Stromal cell of bone marrow (primary cell): ENCODE measurements around the gene PRSS1.
"Not testable (repeated sequence)": the region's sequence is repeated elsewhere in the genome, so short reads cannot be mapped to it uniquely, and the experiment has no call there.

ENCODE experiments used
- DNase-seq: peaks from one replicate; pipeline ENCODE4 v3.0.0-alpha.2; 2012; ENCODE audit warnings: low read depth

Gene PRSS1

DNA sequence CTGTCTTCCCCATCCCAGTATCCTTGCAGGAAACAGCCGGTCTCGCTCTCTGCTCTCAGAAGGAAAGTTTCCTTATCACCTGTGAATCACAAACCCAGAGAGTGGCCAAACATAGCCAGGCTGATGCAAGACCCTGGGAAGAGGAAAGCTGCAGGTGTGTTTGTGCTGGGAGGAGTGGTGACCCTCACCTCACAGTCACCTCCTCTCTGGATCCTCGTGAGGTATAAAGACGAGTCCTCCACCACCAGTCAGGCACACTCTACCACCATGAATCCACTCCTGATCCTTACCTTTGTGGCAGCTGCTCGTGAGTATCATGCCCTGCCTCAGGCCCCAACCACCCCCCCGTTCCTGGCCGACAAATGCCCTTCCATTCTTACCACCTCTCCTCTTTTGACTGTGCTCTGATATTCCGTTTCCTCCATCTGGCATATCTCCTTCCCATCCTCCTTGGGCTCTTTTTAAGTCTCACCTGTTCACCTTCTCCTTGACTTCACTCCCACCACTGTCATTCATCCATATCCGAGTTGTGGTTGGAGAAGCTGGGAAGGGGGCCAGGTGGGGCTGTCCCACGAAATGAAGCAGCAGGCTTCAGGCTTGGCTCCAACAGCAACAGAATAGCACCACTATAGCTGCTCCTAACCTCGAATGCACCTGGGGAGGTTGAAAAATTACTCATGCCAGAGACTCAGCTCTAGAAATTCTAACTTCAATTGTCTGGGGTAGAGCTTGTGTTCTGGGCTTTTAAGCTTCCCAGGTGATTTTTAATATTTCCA, at the start of gene PRSS1:
PRSS1 (plus strand) TSS at position 255 of the 776 bp plus-strand sequence; CDS start at position 268, 13 bp downstream.
- DNase-seq = no peak

DNA sequence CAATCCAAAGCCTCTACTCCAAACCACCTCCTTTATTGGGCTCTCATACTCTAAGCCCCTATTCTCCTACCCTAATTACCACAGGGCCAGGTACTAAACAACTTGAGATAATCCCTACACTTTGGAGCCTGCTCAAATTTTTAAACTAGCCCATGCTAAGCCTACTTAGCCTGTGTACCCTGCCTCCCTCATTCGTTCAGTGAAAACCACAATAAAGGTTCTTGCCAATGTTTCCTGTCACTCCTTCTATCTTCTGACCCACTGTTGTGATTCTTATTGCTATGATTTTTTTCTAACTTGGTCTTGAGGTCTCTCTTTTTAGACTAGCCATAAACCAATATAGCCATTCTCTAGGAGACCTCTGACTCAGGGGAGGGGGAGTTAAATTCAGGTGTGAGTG, 48.3 kb upstream of the PRSS1 start:
- DNase-seq = not testable (repeated sequence)

DNA sequence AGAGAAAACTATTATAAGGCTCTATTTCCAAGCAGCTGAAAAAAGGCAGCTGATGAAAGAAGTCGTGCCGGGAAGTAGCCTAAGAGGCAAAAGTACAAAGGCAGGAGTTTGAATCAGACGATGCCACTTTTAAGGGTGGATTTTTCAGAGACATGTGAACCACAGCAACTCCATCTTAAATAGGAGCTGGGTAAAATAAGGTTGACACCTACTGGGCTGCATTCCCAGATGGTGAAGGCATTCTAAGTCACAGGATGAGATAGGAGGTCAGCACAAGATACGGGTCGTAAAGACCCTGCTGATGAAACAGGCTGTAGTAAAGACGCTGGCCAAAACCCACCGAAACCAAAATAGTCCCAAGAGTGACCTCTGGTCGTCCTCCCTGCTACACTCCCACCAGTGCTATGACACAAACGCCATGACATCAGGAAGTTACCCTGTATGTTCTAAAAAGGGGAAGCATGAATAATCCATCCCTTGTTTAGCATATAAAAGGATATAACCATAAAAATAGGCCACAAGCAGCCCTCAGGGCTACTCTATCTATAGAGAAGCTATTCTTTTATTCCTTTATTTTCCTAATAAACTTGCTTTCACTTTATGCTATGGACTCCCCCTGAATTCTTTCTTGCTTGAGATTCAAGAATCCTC, 45.5 kb upstream of the PRSS1 start:
- DNase-seq = no peak

DNA sequence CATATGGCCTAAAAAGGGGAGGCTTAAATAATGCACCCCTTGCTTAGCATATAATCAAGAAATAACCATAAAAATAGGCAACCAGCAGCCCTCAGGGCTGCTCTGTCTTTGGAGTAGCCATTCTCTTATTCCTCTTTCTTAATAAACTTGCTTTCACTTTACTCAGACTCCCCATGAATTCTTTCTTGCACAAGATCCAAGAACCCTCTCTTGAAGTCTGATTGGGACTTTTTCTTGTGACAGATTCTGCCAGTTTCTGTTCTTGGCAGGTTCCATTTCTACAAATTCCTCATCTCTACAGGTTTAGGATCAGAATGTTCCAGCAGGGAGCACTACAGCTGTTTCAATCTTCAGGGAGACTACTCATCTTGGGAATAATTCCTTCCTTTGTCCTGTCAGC, 40.5 kb upstream of the PRSS1 start:
- DNase-seq = not testable (repeated sequence)

DNA sequence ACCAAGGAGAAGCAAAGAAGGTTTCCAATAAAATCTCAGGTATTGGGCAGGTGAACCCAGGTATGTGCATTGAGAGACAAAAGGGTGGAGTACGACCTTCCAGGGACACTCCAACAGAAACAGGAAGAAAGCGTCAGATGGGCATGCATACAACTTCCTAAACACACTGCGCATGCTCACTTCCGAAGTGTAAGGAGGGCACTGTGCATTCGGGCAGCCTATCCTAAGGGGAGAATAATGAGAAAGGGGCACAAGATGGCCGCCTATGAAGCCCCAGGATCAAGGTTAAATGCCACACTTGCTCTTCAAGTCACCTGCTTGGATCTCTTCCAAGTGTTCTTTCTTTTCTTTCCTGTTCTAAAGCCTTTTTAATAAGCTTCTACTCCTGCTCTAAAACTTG, 39.4 kb upstream of the PRSS1 start:
- no peak for DNase-seq

DNA sequence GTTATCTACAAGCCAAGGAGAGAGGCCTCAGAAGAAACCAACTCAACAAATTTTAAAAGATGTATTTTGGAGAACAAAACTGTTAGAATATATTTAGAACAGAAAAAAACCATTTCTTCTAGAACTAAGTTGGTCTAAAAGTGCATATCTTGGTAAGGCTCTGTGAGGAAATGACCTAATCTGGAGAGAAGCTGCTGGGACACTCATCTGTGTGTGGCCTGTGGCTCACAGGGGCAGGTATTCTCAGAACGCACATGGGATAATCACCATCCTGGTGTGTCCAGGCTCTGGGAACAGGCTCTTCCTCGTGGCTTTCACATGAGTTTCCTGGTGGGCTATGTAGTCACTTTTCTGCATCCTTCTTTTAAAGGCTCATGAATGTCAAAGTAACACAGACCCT, 38.1 kb upstream of the PRSS1 start:
- no peak for DNase-seq

DNA sequence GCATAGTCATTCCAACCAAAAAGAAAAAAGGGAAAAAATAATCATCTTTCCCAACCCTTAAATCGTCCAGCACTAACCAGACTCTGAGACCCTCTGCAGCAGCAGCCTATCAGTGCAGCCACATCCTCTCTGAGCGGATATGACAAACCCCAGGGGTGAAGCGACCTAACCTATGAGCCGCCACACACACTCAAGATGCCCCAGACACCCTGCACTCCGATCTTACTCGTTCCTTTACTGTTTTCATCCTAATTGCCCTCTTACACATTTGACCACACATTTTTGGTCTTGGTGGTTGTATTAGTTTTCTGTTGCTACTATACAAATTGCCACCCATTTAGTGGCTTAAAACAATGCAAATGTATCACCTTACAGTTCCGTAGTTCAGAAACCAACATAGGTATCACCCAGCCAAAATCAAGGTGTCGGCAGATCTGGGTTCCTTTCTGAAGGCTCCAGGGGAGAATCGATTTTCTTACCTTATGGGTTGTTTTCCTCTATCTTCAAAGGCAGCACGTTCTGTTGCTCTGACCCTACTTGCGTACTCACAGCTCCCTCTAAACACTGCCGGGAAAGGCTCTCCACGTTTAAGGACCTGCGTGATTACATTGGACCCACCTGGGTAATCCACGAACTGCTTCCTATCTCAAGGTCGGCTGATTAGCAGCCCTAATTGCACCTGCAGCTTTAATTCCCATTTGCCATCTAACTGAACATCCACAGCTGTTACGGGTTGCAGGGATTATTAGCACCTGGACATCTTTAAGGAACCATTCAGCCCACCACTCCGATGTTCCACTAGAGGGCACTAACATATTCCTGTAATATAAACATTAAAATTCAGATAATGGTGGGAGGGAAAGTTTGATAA, 37.3 kb upstream of the PRSS1 start:
- peak; percentile 4 for DNase-seq

DNA sequence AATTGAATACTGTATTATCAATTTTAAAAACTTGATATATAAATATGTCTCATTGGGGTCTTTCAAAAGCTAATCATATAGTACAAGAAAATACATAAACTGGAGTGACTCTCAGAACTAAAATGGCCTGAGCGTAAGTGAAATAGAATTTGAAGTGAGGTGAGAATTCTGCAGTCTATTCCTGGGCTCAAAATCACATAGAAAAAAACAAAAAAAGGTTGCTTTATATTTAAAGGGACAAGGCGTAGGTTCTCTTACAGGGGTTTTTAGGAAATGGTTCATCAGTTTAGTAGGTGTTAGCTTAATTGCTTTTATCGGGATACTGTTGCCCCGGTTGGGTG, 36.7 kb upstream of the PRSS1 start:
- DNase-seq = no peak

DNA sequence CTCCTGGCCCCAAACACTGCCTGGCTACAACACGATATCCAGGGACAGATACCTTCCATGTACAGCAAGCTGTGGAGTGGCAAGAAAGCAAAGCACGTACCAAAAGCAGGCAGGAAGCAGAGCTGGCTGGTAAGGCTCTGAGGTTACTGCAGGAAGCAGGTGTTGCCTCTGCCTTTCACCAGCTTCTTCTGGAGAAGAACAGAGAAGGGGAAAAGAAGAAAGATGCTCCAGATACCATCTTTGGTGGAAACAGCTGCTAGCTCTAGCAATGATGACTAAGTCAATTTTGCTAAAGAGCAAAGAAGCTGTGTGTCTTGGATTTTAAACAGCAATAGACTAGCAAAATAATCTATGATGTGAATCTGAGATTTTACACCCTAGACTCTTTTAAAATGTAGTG, 34.9 kb upstream of the PRSS1 start:
- DNase-seq = no peak

DNA sequence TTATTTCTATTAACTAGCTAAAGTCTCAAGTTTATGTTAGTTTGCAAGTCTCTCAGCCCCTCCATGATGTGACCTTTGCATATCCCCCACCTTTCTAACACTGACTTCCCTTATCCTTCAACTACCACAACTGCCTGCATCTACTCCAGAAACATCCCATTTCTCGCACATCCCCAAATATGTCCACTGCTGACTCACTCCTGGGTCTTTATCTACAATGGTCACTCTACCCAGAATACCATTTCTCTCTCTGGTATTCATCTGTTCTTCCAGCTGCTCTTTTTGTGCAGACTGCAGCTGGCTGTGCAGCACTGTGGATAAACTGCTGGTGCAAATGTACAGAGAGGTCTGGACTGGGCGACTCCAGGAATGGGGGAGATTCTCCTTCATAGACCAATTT, 32.7 kb upstream of the PRSS1 start:
- DNase-seq = no peak

DNA sequence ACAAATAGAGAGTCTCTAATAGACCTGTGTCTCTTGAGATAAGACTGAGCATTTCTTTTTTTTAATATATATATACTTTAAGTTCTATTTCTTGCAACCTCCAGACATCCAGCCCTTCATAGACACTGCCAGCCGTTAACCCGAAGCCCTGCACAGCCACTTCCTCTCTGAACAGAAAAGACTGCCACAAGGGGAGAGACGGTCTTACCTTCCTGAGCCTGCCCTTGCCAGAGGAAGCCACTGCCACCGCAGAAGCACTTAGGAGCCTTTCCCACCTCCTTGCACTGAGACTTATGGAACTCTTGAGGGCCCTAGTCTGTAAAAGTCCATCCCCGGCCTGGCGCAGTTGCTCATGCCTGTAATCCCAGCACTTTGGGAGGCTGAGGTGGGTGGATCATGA, 31.8 kb upstream of the PRSS1 start:
- no peak for DNase-seq

DNA sequence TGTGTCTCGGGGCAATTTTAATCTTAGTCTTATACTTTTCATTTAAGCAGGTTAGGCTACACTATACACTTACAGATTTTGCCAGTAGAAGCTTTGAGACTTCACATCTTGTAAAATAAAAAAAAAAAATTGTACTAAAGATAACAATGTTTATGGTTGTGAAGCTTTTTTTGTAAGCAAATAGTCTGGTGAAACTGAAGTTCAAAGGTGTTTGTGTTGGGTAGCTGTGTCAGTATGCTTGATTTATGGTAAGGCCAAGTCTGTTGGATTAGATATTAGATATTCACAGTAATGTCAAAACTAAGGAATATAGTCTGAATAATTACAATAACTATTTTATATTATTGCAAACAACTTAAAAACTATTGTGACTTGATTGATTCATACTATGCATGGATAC, 31.0 kb upstream of the PRSS1 start:
- no peak for DNase-seq

DNA sequence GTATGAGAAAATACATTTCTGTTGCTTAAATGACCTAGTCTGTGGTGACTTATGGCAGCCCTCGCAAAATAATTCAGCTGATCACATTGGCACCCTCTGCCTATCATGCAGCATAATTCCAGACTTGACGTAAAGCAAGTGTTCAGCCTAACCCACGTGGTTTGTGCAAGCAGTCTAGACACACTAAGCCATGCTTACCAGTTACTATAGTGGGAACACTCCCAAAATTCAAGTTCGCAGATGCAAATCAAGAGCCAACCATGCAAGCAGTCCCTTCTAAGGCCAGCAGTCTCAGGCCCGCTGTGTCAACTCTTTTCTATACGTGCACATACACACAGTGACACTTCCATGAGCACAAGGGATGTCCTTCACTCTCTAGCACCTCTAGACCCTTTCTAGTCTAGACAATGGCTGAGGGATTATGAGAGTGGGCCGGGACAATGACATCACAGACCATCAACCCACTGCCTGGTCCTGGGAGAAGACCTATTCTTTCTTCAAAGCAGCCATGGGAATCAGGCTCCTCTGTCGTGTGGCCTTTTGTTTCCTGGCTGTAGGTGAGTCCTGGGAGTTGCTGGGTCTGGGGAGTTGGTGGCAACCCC, 29.0 kb upstream of the PRSS1 start:
- no peak for DNase-seq

DNA sequence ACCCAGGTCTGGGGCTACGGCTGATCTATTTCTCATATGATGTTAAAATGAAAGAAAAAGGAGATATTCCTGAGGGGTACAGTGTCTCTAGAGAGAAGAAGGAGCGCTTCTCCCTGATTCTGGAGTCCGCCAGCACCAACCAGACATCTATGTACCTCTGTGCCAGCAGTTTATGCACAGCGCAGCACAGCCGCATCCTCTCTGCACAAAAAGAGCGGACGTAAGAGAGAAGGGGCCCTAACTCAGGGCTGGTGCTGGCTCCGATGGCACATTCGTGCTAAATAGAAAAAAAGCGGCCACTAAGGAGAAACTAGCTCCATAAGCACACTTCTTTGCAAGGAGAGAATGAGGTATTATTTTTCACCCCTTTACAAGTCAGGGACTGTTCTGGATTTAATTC, 28.3 kb upstream of the PRSS1 start:
- DNase-seq = no peak

DNA sequence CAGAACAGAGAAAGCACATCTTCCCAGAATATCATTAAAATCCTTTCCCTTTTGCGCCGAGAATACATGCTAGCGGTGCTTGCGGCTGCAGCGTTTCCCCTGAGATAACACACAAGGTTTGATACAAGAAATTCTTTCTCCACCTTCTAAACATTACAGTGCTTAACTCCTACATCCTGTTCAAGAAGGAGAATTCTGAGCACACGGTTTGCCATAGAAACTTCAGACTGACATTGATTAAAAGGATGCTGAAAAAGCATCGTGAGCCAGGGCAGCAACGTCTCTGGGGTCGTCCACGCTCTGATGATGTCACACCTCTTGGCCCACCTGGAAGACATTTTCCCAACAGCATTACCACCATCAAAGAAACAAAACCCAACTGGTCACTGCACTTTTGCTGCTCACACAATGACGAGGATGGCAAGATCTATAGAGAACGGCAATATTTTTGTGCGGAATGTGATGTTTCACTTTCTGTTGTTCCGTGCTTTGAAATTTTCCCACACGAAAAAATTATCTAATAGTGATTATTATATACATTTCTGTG, 27.0 kb upstream of the PRSS1 start:
- no peak for DNase-seq

DNA sequence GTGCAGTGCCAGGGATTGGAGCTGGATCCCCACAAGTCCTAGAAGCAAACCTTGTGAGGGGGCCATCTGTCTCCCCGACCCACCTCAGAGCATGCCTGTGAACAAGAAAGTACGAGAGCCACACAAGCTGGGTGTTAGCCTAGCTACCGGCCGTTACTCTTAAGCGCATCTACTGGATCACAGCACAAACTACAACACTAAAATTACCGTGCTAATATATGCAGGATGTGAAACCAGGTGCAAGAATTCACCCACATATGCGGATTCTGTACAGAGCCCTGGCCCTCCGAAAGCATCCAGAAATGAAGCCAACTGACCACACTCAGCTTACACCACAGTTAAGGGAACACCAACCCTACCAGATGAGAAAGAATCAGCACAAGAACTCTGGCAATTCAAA, 16.0 kb upstream of the PRSS1 start:
- no peak for DNase-seq

DNA sequence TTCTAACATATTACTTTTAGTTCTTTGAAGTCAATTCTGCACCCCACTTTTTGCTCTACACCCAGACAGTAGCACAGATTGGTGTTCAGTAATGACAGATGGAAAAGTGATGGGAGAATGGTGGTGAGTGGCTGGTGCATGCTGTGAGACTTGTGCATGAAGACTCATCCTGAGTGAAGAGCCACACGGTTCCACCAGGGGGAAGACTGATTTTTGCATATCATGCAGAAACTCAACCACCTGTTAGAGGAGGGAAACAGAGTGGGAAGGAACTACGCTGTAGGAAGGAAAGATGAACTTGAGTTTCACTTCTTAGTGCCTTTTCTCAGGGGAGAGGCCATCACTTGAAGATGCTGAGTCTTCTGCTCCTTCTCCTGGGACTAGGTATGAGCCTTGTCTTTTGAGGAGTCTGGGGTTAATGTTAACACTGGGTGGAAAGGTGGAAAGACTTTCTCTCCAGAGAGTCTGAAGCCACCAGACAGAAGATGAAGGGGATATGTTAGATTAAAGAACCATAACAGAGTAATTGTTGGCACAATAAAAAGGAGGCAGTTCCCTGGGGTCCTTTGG, 9.3 kb upstream of the PRSS1 start:
- no peak for DNase-seq

DNA sequence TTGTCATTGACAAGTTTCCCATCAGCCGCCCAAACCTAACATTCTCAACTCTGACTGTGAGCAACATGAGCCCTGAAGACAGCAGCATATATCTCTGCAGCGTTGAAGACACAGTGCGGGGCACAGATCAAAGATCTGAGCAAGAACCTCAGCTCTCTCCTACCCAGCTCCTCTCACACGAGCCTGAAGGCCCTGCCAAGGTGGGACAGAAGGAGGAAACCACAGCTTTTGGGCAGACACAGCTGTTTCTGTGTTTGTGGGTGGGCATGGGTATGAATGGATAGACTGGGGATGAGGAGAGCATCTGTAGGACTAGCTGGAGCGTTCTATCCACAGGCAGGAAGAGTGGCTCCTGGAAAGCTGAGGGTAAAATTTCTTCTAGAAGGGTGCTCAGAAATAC, 8.5 kb upstream of the PRSS1 start:
- DNase-seq = no peak

DNA sequence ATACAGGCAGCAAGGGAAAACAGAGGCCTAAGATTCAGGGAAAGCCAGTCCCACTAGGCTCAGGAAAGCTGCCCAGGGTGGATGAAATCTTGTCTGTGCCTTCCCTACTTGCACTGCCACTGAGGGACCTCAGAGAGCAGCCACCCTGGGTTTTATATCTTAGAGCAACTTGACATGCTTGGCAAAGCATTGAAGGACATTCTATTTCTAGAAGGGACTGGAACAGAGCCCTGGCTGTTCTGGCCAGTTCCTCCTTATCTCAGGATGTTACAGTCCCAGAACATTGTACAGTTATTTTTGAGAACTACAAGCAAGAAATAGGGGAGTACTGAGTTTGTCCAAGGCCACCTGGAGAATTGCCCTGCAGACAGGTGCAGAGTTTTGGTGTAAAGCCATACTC, 7.3 kb upstream of the PRSS1 start:
- not testable (repeated sequence) for DNase-seq

DNA sequence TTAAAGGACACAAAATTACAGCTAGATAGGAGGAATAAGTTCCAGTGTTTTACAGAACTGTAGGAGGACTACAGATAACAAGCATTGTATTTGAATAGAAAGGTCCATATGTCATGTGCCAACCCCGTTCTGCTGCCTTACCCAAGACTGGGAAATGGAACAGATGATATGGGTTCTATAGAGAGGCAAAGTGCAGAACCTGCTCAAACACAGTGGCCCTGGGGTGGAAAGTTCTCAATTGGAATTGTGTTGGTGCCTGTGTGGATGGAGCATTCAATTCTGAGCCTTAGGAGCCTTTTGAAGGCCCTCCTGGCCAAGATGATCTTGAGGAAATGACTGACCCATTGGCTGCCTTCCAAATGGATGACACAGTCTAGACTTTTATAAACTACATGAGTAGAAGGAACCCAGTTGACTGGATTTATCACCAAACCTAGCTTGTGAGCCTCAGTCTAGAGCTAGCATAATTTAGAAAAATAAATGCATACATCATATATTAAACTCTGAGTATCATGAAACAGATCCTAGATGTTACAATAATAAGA, 4.1 kb upstream of the PRSS1 start:
- DNase-seq = no peak

DNA sequence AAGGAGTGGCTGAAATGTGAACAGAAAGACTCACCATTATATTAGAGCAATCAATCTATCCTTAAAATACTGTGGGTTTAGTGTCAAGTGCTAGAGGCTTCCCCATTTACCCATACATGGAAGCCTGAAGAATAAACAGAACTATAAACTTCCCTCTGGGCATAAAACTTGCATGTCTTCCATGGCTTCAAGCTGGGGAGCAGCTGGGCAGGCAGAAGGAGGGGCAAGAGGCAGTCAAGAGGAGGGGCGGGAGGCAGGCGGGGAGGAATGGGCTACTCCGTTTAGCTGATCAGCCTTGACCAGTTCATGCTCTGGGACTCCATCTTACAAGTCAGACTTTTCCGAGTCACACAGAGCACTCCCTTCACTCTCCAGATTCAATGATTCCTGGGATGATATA, 3.5 kb upstream of the PRSS1 start:
- no peak for DNase-seq

DNA sequence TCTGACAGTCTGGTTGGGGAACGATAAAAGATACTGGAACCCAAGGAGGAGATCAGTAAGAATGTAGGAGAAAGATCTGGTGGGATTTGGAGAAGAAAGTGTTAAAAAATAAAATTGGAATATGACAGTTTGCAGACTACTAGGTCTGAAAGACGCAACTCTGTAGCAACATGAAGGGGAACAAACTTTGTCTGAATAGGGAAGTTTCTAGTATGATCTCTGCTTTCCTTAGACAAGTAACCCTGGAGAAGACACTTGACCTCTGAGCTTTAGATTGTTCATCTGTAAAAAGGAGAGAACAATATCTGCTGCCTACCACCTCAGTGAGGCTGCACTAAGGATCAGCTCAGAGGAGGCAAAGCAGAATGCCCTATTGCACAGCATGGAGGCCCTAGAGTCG, 3.0 kb upstream of the PRSS1 start:
- DNase-seq = no peak
